HG02885 (cell line): ENCODE results near the gene MTAP.
"Not testable (repeated sequence)": the region's sequence is repeated elsewhere in the genome, so short reads cannot be mapped to it uniquely, and the experiment has no call there.

Source experiments
- ATAC-seq: cut with Tn5 transposase; IDR thresholded peaks from one replicate; pipeline ENCODE4 v1.9.1; 2021; ENCODE audit warnings: mild to moderate bottlenecking; ENCODE audit not compliant: unreplicated experiment, poor library complexity

MTAP gene

DNA sequence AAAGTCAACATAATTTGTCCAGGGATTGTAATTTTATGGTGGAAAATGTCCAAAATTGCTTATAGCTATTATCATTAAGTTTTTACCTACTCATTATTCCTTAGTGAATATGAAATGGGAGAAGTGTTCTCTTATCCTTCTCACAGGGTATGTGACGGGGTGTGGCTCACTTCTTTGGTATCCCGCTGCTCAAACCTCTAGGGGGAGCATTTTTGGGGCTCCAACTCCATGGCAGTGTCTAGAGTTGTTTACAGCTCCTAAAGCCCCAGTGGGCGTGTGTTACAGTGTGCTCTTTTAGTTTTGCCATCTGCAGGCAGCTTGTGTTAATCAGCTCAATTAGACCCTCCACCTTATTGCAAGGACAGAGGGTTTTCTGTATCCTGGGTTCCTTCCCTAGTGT lies 102.3 kb downstream of the MTAP start:
- ATAC-seq = no peak

DNA sequence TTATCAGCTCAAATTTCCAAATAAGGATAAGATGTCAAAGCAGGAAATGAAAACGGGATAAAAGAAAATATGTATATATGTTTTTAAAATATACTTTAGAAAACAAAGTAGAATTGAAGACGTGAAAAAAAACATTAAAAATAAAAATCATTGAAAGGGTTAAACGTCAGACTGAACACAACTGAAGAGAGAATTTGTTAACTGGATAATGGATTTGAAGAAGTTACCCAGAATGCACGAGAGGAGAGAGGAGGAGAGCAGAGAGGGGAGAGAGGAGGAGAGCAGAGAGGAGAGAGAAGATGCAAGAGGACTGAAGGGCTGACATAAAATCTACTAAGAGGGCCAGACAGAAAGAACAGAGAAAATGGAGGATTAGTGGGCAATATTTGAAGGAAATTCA lies 103.8 kb downstream of the MTAP start:
- no peak for ATAC-seq

DNA sequence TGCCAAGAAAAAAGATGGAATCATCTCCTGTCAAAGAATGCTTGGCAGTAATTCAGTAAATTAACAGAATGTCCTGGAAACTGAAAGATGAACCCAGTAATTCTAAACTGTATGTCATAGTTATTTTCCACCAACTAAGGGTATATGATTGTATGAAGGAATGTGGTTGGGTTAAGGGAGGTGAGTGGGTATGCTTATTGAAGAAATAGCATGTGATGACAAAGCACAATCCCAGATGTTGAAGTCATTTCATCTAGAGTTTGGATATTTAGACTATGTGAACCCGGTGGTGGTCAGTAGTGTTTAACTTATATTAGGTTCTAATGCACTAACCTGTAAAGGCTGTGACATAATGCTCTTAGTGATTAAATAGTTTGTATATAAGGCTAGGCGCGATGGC lies 104.4 kb downstream of the MTAP start:
- ATAC-seq = no peak

DNA sequence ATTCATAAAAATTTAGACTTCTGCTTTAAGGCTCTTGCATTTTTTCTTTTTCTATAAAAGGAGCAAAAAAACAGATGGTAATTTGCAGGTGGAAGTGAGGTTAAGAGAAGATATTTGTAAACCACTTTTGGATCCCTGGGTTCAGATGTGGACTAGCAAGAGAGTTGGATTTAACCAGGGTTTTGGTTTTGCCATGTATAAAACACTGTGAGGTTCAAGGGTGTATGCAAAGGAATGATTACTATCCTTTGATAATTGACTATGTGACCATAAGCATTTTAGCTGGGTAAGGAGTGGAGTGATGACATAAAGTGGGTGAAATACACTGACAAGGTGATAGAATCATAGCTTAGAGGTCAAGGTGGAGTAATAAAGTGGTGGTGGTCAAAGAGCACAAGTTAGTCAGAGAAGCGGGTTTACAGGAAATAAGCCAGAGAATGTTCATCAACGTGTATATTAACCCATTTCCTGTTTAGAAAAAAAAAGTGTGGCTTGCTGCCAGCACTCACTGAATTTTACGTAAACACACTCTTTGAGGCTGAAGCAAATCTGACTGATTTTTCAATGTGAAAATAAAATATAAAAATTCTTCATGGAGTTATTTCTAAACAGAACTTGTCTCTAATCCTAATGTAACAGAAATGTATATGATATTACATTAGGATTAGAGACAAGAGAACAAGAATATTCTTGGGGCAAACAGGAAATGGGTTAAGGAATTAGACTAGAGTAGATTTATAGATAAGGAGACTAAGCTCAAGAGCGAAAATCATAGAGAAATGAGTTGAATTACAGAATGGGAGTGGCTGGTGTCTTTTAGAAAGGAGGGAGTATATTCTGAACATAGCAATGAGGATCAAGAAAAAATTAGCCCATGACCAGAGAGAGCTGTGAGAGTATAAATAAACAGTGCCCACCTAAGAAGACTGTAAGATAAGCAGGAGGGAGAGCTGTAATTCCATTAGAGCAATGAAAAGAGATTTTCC lies 117.2 kb downstream of the MTAP start:
- peak; percentile 81 for ATAC-seq

DNA sequence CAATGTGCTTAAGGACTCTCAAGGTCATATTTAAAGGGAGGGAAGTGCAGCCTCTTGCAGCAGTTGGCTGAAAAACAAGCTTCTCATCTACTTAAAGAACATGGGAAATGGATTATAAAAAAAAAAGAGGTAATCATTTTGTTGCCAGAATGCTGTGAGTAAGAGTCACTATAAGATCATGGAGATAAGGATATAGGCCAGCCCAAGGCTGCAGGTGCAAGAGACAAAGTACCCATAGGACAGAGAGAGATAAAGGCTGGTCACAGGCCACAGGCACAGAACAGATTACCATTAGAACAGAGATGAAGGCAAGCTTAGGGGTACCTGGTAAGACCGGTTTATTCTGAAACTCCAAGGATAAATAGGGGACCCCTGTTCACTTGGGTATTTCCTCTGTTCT lies 121.3 kb downstream of the MTAP start:
- ATAC-seq = no peak

DNA sequence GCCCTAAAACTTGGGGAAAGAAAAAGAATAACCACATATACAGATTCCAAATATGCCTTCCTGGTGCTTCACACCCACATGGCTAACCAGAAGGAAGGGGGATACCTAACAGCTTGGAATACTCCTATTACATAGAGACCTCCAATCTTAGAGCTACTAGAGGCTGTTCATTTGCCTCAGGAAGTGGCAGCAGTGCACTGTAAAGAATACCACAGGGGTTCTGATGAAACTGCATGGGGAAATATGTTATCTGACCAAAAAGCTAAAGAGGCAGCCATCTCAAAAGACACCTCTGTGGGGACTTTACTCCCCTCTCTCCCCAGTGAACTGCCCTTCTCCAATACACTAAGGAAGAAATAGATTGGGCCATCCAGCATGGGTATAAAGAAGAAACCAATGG lies 125.3 kb downstream of the MTAP start:
- ATAC-seq = no peak

DNA sequence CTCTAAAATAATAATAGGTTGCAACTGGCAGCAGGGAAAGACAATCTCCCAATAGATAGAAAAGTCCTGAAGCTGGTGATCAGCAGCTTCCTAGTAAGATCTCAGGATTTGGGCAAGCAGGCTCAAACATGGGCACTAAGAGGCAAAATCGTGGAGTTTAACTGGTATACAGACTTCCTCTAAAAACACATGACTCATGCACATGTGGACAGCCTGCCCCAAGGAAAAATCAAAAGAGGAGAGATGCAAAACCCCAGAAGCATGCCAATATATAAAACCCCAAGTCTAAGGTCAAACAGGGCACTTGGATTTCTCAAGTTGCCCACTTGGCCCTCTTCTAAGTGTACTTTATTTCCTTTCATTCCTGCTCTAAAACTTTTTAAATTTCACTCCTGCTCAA lies 129.0 kb downstream of the MTAP start:
- ATAC-seq = no peak

DNA sequence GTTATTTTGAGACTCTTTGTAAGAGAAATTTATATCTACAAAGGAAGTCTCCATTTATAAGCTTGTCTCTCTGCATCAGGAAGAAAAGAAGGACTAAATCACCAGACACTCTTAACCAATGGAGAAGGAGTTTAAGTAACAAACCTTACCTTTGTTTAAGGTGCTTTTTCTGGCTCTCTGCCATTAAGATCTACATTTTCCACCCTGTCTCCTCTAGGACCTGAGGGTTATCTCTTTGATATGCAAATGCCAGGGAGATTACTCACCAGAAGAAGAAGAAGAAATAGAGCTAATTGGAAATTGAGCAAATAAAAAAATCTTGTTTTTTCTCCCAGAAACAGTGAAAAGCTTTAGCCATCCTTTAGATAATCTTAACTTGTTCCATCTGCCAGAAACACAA lies 130.8 kb downstream of the MTAP start:
- no peak for ATAC-seq

DNA sequence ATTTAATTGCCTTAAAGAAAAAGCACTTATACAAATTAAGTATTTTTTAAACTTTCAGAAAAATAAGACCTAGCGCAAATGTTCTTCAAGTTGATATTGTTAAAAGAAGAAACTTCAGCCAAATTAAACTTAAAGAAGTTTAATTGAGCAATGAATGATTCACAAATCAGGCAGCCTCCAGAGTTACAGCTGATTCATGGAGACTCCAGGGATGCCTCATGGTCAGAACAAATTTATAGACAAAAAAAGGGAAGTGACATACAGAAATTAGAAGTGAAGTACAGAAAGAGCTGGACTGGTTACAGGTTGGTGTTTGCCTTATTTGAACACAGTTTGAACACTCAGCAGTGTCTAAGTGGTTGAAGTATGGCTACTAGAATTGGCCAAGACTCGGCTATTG lies 131.4 kb downstream of the MTAP start:
- no peak for ATAC-seq

DNA sequence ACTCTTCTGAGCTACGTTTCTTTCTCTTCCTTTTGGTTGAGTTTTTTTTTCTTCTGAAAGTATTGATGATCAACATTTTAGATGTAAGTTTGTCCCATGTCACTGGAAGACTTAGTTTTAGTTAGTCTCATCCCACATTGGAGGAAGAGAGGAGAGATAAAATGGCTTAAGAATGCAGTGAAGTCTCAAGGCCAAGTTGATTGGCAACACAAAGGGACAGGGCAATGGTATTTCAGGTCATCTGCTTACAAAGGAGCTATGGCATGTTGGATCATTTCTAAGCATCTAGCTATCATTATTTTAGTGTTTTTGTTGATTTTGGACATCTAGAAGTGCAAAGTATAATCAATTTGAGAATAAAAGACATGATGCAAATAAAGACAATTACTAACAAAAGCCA lies 133.2 kb downstream of the MTAP start:
- ATAC-seq = no peak

DNA sequence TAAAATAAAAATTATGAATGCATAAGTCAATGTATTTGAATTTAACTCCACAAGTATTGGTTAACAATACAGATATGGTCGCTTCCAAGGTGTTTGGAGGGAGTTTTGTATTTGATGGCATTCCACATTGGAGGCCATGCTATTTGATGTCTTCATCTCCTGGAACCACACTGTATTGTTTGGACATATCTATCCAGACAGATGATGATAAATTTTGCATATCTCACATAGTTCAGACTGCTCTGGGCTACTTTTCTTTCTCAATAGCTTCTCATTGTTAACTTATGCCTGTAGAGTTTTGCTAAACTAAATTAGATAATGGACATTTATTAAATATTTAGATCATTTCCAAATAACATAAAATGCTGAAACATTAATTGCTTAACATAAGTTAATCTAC lies 133.7 kb downstream of the MTAP start:
- no peak for ATAC-seq

DNA sequence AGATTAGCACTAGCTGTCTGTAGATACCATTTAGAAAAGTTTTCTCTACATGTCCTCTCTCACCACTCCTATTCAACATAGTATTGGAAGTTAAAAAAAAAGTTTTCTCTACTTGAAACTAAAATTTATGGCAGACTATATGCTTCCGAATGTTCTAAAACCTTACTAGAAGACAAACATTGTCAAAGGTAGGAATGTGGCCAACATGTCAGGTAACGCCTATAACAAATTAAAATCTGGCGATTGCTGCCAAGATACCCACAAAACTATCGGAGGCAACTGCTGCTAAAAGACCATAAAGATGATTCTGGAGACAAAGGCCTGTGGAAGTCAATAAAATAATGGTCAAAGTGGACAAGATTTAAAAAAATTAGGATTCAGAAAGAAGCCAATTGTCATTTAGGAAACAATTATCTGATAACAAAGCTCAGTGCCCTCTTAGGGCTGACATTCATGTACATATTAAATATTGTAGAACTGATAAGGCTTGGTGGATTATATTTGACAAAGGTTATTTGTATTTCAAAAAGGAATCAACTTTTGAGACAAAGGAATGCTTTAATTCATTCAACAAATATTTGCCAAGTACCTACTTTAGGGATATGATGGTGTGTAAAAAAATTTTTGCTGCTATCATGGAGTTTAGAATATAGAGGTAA lies 139.0 kb downstream of the MTAP start:
- no peak for ATAC-seq

DNA sequence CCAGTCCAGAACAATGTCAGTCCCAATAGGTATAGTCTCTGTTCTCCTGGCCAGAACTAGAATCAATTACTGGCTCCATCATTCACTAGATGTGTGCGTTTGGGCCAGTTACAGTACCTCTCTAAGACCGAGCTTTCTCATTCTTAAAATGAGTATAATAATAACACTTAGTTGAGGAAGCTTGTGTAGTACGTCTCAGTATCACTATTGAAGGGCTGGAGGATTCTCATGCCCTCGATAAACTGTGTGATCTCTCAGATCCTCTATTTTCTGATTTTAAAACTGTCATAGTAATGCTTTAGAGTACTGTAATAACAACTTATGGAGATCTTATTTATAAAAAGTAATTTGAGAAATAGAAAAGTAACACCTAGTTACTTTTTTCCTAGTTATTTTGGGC lies 141.0 kb downstream of the MTAP start:
- ATAC-seq = peak; percentile 74

DNA sequence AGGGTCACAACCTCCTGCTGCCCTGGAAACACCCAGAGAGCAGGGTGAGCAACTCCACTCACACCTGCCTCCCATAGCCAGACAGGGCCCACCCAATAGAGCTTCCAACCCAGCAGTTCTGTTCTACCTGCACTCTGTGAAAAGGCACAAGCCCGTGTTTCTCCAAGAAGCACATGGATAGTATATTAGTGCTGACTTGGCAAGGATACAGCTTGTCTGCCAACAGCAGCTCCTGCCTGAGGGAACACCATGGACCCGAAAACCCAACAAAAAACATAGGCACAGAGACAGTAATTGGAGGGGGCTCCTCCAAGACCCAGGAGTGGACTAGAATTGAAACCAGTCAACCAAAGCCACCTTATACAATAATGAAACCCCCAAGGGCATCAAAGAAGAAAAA lies 143.2 kb downstream of the MTAP start:
- no peak for ATAC-seq

DNA sequence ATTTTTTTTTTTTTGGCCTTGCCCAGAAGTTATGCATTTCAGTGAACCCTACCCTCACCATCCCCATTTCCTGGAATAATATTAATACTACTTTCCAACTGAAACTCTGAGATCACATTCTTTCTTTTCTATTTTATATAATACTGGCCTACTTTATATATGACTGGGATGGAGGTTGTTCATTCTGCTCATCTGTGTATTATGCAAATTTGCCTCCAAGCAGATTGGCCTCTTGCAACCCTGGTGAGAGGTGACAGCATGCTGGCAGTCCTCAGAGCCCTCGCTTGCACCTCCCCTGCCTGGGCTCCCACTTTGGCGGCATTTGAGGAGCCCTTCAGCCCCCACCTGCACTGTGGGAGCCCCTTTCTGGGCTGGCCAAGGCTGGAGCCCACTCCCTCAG lies 156.4 kb downstream of the MTAP start:
- no peak for ATAC-seq

DNA sequence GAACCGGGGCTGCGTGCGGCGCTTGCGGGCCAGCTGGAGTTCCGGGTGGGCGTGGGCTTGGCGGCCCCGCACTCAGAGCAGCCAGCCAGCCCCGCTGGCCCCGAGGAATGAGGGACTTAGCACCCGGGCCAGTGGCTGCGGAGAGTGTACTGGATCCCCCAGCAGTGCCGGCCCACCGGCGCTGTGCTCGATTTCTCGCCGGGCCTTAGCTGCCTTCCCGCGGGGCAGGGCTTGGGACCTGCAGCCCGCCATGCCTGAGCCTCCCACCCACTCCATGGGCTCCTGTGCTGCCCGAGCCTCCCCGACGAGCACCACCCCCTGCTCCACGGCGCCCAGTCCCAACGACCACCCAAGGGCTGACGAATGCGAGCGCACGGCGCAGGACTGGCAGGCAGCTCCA lies 156.8 kb downstream of the MTAP start:
- not testable (repeated sequence) for ATAC-seq

DNA sequence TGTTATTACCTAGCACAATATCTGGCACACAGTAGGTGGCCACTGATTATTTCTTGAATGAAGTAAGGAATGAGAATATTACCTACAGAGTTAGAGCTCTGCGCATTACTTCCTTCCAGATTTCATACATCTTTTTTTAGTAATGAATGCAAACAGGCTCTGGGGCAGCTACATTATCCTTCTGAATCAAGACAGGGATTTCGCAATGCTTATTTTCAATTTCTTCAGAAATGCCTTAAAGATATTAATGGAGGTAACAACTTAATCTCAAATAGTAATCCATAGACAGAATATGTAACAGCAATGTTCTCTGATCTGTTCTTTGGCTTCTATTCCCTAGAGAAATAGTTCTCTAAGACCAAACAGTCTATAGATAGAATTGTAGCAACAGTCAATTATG lies 159.1 kb downstream of the MTAP start:
- ATAC-seq = no peak

DNA sequence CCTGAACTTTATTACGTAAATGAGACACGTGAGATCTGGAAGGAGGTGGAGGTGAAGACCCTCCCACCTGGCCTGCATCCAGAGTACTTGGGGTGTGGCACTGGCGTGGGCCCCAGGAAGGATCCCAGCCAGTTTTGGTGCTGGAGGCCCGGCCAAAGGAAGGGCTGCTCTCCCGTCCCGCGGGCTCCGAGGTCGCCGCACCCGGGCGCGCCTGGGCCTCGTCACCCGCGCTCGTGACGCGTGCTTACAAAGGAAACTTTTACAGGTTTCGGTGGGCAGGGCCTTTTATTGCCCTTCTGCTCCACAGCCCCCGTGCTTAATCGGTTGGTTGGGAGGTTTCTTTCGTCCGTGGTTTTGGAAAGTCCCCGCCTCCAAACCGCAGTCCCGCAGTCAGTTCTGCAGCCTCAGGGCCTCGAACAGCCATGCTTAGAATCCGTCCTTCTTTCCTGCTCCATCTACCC lies 162.5 kb downstream of the MTAP start:
- ATAC-seq = peak; percentile 57

DNA sequence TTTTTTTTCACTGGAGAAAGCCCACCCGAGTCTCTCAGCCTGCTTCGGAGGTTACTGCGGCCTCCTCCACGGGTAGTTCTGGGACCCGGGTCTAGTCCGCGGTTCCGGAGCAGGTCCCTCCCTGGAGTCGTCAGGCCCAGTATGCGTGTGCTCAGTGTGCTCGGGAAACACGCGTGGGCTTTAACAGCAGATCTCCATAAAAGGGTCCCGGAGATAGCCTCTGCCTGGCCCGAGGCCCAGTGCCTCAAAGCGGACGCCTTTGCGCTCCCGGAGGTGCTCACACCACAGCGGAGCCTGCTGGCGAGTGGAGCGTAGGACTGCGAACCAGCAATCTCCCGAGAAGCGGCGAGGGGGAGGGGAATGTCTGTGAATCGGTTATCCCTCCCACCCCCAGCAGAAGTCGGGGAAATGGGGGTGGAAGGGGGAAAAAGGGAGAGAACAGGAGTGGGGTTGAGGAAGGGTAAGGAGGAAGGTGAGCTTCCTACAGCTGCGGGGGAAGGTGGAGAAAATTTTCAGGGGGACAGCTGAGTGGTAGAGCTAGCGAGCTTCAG lies 163.0 kb downstream of the MTAP start:
- peak; percentile 78 for ATAC-seq

DNA sequence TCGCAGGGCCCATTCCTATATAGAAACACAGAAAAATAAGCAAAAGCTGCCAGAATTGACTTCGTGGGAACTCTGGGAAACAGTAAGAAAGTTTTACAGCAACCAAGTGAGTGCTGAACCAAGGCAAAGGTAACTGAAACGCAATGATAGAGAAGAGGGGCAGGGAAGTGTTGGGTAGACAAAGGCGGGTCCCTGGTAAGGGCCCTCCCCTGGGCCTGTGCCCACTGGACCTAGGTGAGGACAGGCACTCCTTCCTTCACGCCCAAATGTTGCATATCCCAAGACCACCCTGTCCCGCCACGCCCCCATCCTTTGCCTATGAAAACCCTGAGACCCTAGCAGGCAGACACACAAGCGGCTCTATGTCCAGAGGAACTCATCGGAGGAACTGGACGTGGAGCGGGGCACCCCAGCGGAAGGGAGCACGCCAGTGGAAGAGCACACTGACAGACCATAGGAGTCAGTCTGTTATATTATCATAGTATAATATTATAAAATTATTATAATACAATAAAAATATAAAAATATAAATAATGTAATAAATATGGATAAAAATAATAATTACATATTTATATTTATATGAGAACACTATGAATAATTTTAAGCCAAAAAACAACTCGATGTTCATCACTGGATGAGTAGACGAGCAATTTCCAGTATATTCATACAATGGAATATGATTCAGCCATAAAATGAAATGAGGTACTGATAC lies 163.9 kb downstream of the MTAP start:
- no peak for ATAC-seq

DNA sequence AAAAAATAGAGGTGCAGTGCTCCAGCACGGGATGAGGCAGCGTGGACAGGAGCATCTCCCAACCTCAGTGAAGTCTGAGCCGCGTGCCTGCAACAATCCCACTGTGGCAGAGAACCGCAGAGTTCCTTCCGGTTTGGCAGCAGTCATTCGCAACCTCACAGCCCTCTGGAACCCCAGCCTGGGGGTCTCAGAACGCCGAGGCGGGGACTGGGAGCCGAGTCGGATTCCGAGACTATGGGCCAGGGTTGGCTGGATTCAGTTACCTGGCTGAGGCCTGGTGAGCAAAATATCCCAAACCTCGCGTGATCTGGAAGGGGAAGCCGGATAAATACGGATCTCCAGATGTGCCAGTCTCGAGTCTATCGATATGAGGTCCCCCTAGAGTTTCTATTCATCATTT lies 164.7 kb downstream of the MTAP start:
- no peak for ATAC-seq
